ENCODE data around the gene CNTNAP2. TPM values are rescaled to one million over a fixed set of nuclear protein-coding genes. Genes with fewer than 3 reads are reported as not detected.

The CNTNAP2 gene
- total RNA-seq, 1 donor from 2014 or later, result 2.2 TPM

DNA sequence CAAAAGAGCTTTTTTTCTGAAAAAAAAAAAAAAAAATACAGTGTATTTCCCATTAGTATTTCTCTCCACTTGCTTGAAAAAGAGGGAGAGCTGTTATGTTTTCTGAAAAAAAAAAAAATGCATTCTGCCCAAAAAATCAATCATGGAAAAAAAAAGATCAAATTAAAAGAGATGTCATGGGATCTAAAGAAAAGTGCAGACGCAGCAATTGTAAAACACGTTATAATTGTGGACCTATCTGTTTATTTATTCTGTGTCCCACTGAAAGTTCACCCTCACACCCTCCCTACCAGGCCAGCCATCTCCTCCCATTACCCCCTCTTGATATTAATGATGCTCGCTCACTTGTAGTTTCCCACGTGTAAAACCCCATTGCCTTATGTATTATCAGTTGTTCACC, 1800.0 kb downstream of the CNTNAP2 start:
- DNase-seq (ENCODE audit: extremely low spot score in 2 of 2), result no peak
- Histone ChIP-seq H3K27ac (no peak overlapping the region), H3K4me1 (no peaks in the 10 kb centered on the region), H3K27me3 (no peaks in the 10 kb centered on the region), H3K4me3 (no peak overlapping the region), H3K36me3 (no peaks in the 10 kb centered on the region), H3K9me3 (no peaks in the 10 kb centered on the region)
- intact Hi-C loops (cut with DNase I), result no loop called here
- no peak for TF ChIP-seq POLR2AphosphoS5 (IDR thresholded peaks at IDR 0.05; ENCODE audit: insufficient read depth in 1 of 2, low read depth in 1 of 2)
- TF ChIP-seq, protein P1, sequence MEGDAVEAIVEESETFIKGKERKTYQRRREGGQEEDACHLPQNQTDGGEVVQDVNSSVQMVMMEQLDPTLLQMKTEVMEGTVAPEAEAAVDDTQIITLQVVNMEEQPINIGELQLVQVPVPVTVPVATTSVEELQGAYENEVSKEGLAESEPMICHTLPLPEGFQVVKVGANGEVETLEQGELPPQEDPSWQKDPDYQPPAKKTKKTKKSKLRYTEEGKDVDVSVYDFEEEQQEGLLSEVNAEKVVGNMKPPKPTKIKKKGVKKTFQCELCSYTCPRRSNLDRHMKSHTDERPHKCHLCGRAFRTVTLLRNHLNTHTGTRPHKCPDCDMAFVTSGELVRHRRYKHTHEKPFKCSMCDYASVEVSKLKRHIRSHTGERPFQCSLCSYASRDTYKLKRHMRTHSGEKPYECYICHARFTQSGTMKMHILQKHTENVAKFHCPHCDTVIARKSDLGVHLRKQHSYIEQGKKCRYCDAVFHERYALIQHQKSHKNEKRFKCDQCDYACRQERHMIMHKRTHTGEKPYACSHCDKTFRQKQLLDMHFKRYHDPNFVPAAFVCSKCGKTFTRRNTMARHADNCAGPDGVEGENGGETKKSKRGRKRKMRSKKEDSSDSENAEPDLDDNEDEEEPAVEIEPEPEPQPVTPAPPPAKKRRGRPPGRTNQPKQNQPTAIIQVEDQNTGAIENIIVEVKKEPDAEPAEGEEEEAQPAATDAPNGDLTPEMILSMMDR (IDR thresholded peaks at IDR 0.05), result no peak
- no peak for TF ChIP-seq POLR2A (IDR thresholded peaks at IDR 0.05)

DNA sequence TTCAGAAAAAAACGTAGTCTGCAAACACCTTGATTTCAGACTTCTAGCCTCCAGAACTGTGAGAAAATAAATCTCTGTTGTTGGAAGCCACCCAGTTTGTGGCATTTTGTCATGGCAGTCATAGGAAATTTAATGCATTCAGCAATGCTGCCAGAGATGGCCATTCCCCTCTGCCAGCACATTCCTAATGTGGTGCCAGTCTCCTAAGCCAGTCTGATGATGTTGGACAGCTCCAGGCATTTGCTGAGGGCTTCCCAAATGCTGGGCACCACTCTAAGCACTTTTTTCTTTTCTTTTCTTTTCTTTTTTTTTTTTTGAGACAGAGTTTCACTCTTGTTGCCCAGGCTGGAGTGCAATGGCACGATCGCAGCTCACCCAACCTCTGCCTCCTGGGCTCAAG, 1807.2 kb downstream of the CNTNAP2 start:
- H3K27ac ChIP-seq, result no peak overlapping the region
- intact Hi-C loops (cut with DNase I), result no loop called here
- DNase-seq (ENCODE audit: extremely low spot score in 2 of 2), result no peak
- no peaks in the 10 kb centered on the region for H3K36me3 ChIP-seq
- TF ChIP-seq POLR2A (IDR thresholded peaks at IDR 0.05) (no peak), POLR2AphosphoS5 (IDR thresholded peaks at IDR 0.05; ENCODE audit: insufficient read depth in 1 of 2, low read depth in 1 of 2) (no peak)
- TF ChIP-seq, protein P1 (IDR thresholded peaks at IDR 0.05), result no peak
- no peaks in the 10 kb centered on the region for H3K4me1 ChIP-seq
- no peaks in the 10 kb centered on the region for H3K27me3 ChIP-seq
- H3K4me3 ChIP-seq, result no peak overlapping the region
- no peaks in the 10 kb centered on the region for H3K9me3 ChIP-seq

DNA sequence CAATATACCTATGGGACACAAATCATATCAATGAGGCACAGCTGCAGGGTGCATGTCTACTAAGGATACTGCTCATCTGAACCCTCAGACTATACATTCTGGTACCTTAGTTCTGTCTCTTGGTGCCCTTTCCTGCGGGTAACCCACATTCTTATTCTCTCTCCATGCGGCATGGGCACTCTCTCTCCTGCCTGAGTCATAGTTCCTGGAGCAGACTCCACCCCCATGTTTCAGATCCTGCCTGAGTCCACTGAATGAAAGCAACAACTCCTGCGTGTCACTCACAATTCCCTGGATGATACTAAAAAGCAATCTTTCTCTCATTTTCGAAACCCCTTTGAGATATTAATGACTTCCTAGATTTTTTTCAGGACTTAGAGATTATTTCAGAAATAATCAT, 1820.8 kb downstream of the CNTNAP2 start:
- H3K9me3 ChIP-seq, result no peaks in the 10 kb centered on the region
- intact Hi-C loops (cut with DNase I), result no loop called here
- no peaks in the 10 kb centered on the region for H3K4me1 ChIP-seq
- no peak for DNase-seq (ENCODE audit: extremely low spot score in 2 of 2)
- H3K27me3 ChIP-seq, result no peaks in the 10 kb centered on the region
- no peak overlapping the region for H3K4me3 ChIP-seq
- TF ChIP-seq, protein P1 (IDR thresholded peaks at IDR 0.05), result no peak
- TF ChIP-seq POLR2AphosphoS5 (IDR thresholded peaks at IDR 0.05; ENCODE audit: insufficient read depth in 1 of 2, low read depth in 1 of 2), result no peak
- TF ChIP-seq POLR2A (IDR thresholded peaks at IDR 0.05), result no peak
- H3K27ac ChIP-seq, result no peak overlapping the region
- no peaks in the 10 kb centered on the region for H3K36me3 ChIP-seq

DNA sequence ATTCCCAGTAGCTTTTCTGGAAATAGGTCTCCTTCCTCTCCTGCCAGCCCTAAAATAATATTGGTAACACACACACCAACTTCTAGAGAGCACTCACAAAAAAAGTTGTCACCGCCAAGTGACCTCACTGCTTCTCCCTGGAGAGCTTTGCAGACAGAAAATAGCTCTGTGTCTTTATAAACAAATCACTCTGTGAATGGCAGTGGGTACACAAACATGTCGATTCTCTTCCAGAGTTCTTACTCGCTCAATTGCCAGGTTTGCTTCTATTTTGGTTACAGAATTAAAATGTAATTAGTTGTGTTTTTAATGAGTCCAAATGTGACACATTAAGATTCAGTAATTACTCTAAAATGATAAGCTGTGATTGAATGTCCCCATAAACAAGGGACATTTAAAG, 1824.8 kb downstream of the CNTNAP2 start:
- Histone ChIP-seq H3K4me1 (no peaks in the 10 kb centered on the region), H3K4me3 (no peak overlapping the region), H3K27me3 (no peaks in the 10 kb centered on the region), H3K36me3 (no peaks in the 10 kb centered on the region), H3K27ac (no peak overlapping the region), H3K9me3 (no peaks in the 10 kb centered on the region)
- no peak for DNase-seq (ENCODE audit: extremely low spot score in 2 of 2)
- intact Hi-C loops (cut with DNase I), result no loop called here
- TF ChIP-seq POLR2AphosphoS5 (IDR thresholded peaks at IDR 0.05; ENCODE audit: insufficient read depth in 1 of 2, low read depth in 1 of 2) (no peak), POLR2A (IDR thresholded peaks at IDR 0.05) (no peak)
- TF ChIP-seq, protein P1 (IDR thresholded peaks at IDR 0.05), result no peak

DNA sequence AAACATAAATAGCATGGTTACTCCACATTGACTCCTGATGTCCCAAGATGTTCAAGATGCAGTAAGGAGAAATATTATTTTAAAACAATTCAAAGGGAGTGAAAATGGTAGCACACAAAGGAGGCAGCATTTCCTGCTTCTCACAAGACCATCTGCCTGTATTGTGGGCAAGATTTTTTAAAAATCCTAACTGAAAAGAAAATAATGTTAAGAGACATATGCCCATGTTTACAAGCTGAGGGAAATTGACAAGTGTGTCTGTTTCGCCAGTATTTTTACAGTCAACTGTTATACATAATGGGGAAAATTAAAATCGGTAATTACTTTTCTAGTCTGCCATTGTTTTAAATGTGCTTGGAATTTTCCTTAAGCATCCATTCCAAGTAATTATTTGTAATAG, 1827.7 kb downstream of the CNTNAP2 start:
- Histone ChIP-seq H3K27me3 (no peaks in the 10 kb centered on the region), H3K9me3 (no peaks in the 10 kb centered on the region), H3K4me1 (no peaks in the 10 kb centered on the region), H3K4me3 (no peak overlapping the region), H3K27ac (no peak overlapping the region), H3K36me3 (no peaks in the 10 kb centered on the region)
- TF ChIP-seq POLR2AphosphoS5 (IDR thresholded peaks at IDR 0.05; ENCODE audit: insufficient read depth in 1 of 2, low read depth in 1 of 2), result no peak
- TF ChIP-seq POLR2A (IDR thresholded peaks at IDR 0.05), result no peak
- TF ChIP-seq, protein P1 (IDR thresholded peaks at IDR 0.05), result no peak
- DNase-seq (ENCODE audit: extremely low spot score in 2 of 2), result no peak
- intact Hi-C loops (cut with DNase I), result no loop called here
